Skin of body (tissue), 2 donors: ENCODE data around the gene NDUFA6. TPM values are rescaled to one million over a fixed set of nuclear protein-coding genes. Genes with fewer than 3 reads are reported as not detected.
"Not testable (repeated sequence)": the region's sequence is repeated elsewhere in the genome, so short reads cannot be mapped to it uniquely, and the experiment has no call there.

ENCODE experiments used
- DNase-seq: peaks from one replicate; lab custom pipeline; 2025; lab: John Stamatoyannopoulos, UW
- total RNA-seq: library from RNA; depleted of rRNA; stranded (reverse); fragments of >200 nt; gene quantifications from one replicate; pipeline ENCODE4 v1.2.3, GENCODE V29; 2014

Gene NDUFA6
- total RNA-seq, 1 donor from 2014 or later, result 51.5 TPM

GRCh38 chr22:42071508-42071907 is 19.1 kb downstream of the NDUFA6 start:
- not testable (repeated sequence) for DNase-seq

- DNase-seq, result peak; percentile 94
Observed at GRCh38 chr22:42070517-42071422, 19.8 kb downstream of the NDUFA6 start, which contains the start of gene NAGA. Gene NAGA (minus strand): TSS chr22:42070812. CDS start chr22:42070297, 515 bp downstream.

- DNase-seq, result peak; percentile 41
Observed at GRCh38 chr22:42069801-42070516, 20.6 kb downstream of the NDUFA6 start.

GRCh38 chr22:42068291-42068690 is 22.3 kb downstream of the NDUFA6 start:
- DNase-seq, result no peak

GRCh38 chr22:42067671-42068251 is 22.8 kb downstream of the NDUFA6 start:
- no peak for DNase-seq

- no peak for DNase-seq
Observed at GRCh38 chr22:42066937-42067336, 23.6 kb downstream of the NDUFA6 start.

- DNase-seq, result no peak
Observed at GRCh38 chr22:42066126-42066761, 24.3 kb downstream of the NDUFA6 start.

GRCh38 chr22:42065438-42066125 is 25.0 kb downstream of the NDUFA6 start:
- no peak for DNase-seq

- no peak for DNase-seq
Observed at GRCh38 chr22:42064629-42065028, 25.9 kb downstream of the NDUFA6 start.

- no peak for DNase-seq
Observed at GRCh38 chr22:42062506-42063170, 27.9 kb downstream of the NDUFA6 start.

GRCh38 chr22:42061041-42061440 is 29.5 kb downstream of the NDUFA6 start:
- no peak for DNase-seq

GRCh38 chr22:42060489-42060888 is 30.1 kb downstream of the NDUFA6 start:
- no peak for DNase-seq

GRCh38 chr22:42056757-42057511 is 33.6 kb downstream of the NDUFA6 start:
- DNase-seq, result no peak

- no peak for DNase-seq
Observed at GRCh38 chr22:42052765-42053164, 37.8 kb downstream of the NDUFA6 start.

- no peak for DNase-seq
Observed at GRCh38 chr22:42050641-42051180, 39.9 kb downstream of the NDUFA6 start.

- DNase-seq, result no peak
Observed at GRCh38 chr22:42041784-42042183, 48.8 kb downstream of the NDUFA6 start.

- DNase-seq, result no peak
Observed at GRCh38 chr22:42039271-42039670, 51.3 kb downstream of the NDUFA6 start.
